ENCODE measurements around the gene SCFD2. TPM values are rescaled to one million over a fixed set of nuclear protein-coding genes. Genes with fewer than 3 reads are reported as not detected.
A peak's percentile ranks its signal among the peaks of the same experiment; 100 is the strongest.

Gene SCFD2
- total RNA-seq, 6 experiments from 2014 or later = 35.2 to 46.7 (median 41.5) TPM

- Mint-ChIP-seq H3K27ac (peak overlapping the region; percentile 72), H3K4me3 (no peak overlapping the region), H3K9me3 (no peaks in the 10 kb centered on the region), H3K36me3 (ENCODE audit: low read depth) (no peaks in the 10 kb centered on the region), H3K4me1 (ENCODE audit: low read depth) (peaks cover 36% of the 10 kb centered on the region), H3K27me3 (ENCODE audit: insufficient read depth) (no peaks in the 10 kb centered on the region; the same call in 1 of the 2 replicates)
- no peak for TF ChIP-seq CTCF (IDR thresholded peaks at IDR 0.05)
- DNase-seq = peak; percentile 44
Measured at GRCh38 chr4:52984462-52984881, 381.4 kb downstream of the SCFD2 start.

- H3K27ac Mint-ChIP-seq = peak overlapping the region; percentile 52
- H3K4me1 Mint-ChIP-seq (ENCODE audit: low read depth) = peaks cover 36% of the 10 kb centered on the region
- no peaks in the 10 kb centered on the region; the same call in 1 of the 2 replicates for H3K27me3 Mint-ChIP-seq (ENCODE audit: insufficient read depth)
Measured at GRCh38 chr4:52983563-52984303, 382.1 kb downstream of the SCFD2 start.

GRCh38 chr4:52982946-52983340 is 382.9 kb downstream of the SCFD2 start:
- DNase-seq = no peak
- Mint-ChIP-seq H3K27ac (no peak overlapping the region), H3K36me3 (ENCODE audit: low read depth) (no peaks in the 10 kb centered on the region), H3K27me3 (ENCODE audit: insufficient read depth) (no peaks in the 10 kb centered on the region; the same call in 1 of the 2 replicates), H3K4me3 (no peak overlapping the region), H3K4me1 (ENCODE audit: low read depth) (peaks cover 36% of the 10 kb centered on the region), H3K9me3 (no peaks in the 10 kb centered on the region)
- no peak for TF ChIP-seq CTCF (IDR thresholded peaks at IDR 0.05)

More at GRCh38 chr4:52983563-52984303, 382.1 kb downstream of the SCFD2 start:
- peak; percentile 62 for DNase-seq
- peak overlapping the region; percentile 64 for H3K4me3 Mint-ChIP-seq
- no peaks in the 10 kb centered on the region for H3K9me3 Mint-ChIP-seq
- TF ChIP-seq CTCF (IDR thresholded peaks at IDR 0.05) = peak; percentile 92
- H3K36me3 Mint-ChIP-seq (ENCODE audit: low read depth) = no peaks in the 10 kb centered on the region

GRCh38 chr4:52982255-52982945 is 383.5 kb downstream of the SCFD2 start:
- H3K4me1 Mint-ChIP-seq (ENCODE audit: low read depth) = peaks cover 32% of the 10 kb centered on the region
- no peaks in the 10 kb centered on the region for H3K9me3 Mint-ChIP-seq
- peak; percentile 83 for TF ChIP-seq CTCF (IDR thresholded peaks at IDR 0.05)
- H3K27me3 Mint-ChIP-seq (ENCODE audit: insufficient read depth) = no peaks in the 10 kb centered on the region
- peak; percentile 50 for DNase-seq
- no peak overlapping the region for H3K4me3 Mint-ChIP-seq
- H3K36me3 Mint-ChIP-seq (ENCODE audit: low read depth) = no peaks in the 10 kb centered on the region
- no peak overlapping the region for H3K27ac Mint-ChIP-seq

- TF ChIP-seq CTCF (IDR thresholded peaks at IDR 0.05) = no peak
- H3K27me3 Mint-ChIP-seq (ENCODE audit: insufficient read depth) = no peaks in the 10 kb centered on the region
- peaks cover 23% of the 10 kb centered on the region for H3K4me1 Mint-ChIP-seq (ENCODE audit: low read depth)
- DNase-seq = no peak
- no peak overlapping the region for H3K4me3 Mint-ChIP-seq
- H3K27ac Mint-ChIP-seq = no peak overlapping the region
- no peaks in the 10 kb centered on the region for H3K9me3 Mint-ChIP-seq
- H3K36me3 Mint-ChIP-seq (ENCODE audit: low read depth) = no peaks in the 10 kb centered on the region
Measured at GRCh38 chr4:52979821-52980590, 385.9 kb downstream of the SCFD2 start.
